GM23338 (cell line): Measurements from ENCODE around the gene FER. TPM values are rescaled to one million over a fixed set of nuclear protein-coding genes. Genes with fewer than 3 reads are reported as not detected.

ENCODE experiments used
- ATAC-seq: fragments of 200-7000 bp; cut with Tn5 transposase; 3 replicates; pipeline ENCODE4 v1.9.1; 2020
- DNase-seq: peaks from one replicate; pipeline ENCODE4 v3.0.0-alpha.2; 2015; ENCODE audit warnings: low spot score
- H2AFZ ChIP-seq: fragments of 200-600 bp; sonication (generic); 2 replicates; pipeline ENCODE4 v1.8.0; 2016; ENCODE audit warnings: antibody characterized with exemption, mild to moderate bottlenecking, moderate library complexity
- H3F3A ChIP-seq: fragments of 200-600 bp; sonication (generic); replicated peaks from 2 replicates; pipeline ENCODE4 v1.8.0; 2017; ENCODE audit warnings: antibody characterized with exemption, mixed run types, low read depth
- H3K27ac ChIP-seq: fragments of 200-600 bp; sonication (generic); 2 replicates; pipeline ENCODE4 v1.6.1; 2016; ENCODE audit warnings: low read depth
- H3K27me3 ChIP-seq: fragments of 200-600 bp; sonication (generic); 2 replicates; pipeline ENCODE4 v1.8.0; 2016; ENCODE audit warnings: mild to moderate bottlenecking, mixed run types, moderate library complexity; ENCODE audit not compliant: insufficient read depth
- H3K36me3 ChIP-seq: fragments of 200-600 bp; sonication (generic); 2 replicates; pipeline ENCODE4 v1.8.0; 2016; ENCODE audit warnings: mild to moderate bottlenecking; ENCODE audit not compliant: insufficient read depth
- H3K4me1 ChIP-seq: fragments of 200-600 bp; sonication (generic); 2 replicates; pipeline ENCODE4 v1.8.0; 2016; ENCODE audit warnings: mild to moderate bottlenecking, moderate library complexity; ENCODE audit not compliant: insufficient read depth
- H3K4me2 ChIP-seq: fragments of 200-600 bp; sonication (generic); 2 replicates; pipeline ENCODE4 v1.7.1; 2017; ENCODE audit warnings: mixed run types
- H3K4me3 ChIP-seq: fragments of 200-600 bp; sonication (generic); 2 replicates; pipeline ENCODE4 v1.6.1; 2016; ENCODE audit warnings: mixed run types
- H3K79me2 ChIP-seq: fragments of 200-600 bp; sonication (generic); replicated peaks from 2 replicates; pipeline ENCODE4 v1.8.0; 2017; ENCODE audit warnings: mild to moderate bottlenecking; ENCODE audit not compliant: insufficient read depth
- H3K9me2 ChIP-seq: fragments of 200-600 bp; sonication (generic); 2 replicates; pipeline ENCODE4 v1.8.0; 2017; ENCODE audit not compliant: insufficient read depth
- H4K20me1 ChIP-seq: fragments of 200-600 bp; sonication (generic); replicated peaks from 2 replicates; pipeline ENCODE4 v1.8.0; 2017; ENCODE audit warnings: mild to moderate bottlenecking; ENCODE audit not compliant: insufficient read depth
- H3K27ac Mint-ChIP-seq: 2 replicates; pipeline ENCODE4 v1.8.0; 2020; ENCODE audit warnings: inconsistent platforms, mild to moderate bottlenecking, moderate library complexity, mixed read lengths
- H3K27me3 Mint-ChIP-seq: 3 replicates; pipeline ENCODE4 v1.8.0; 2022; ENCODE audit warnings: low read depth, mild to moderate bottlenecking, moderate library complexity, mixed read lengths, inconsistent platforms; ENCODE audit not compliant: insufficient read depth, poor library complexity
- H3K36me3 Mint-ChIP-seq: 3 replicates; pipeline ENCODE4 v1.8.0; 2021; ENCODE audit warnings: low read depth, mild to moderate bottlenecking, inconsistent platforms, moderate library complexity, mixed read lengths
- H3K4me1 Mint-ChIP-seq: 3 replicates; pipeline ENCODE4 v1.8.0; 2020; ENCODE audit warnings: mild to moderate bottlenecking, inconsistent platforms, mixed read lengths
- H3K4me3 Mint-ChIP-seq: 3 replicates; pipeline ENCODE4 v1.8.0; 2021; ENCODE audit warnings: moderate library complexity, mild to moderate bottlenecking, inconsistent platforms, mixed read lengths
- H3K9me3 Mint-ChIP-seq: 3 replicates; pipeline ENCODE4 v1.8.0; 2020; ENCODE audit warnings: moderate library complexity, mild to moderate bottlenecking, inconsistent platforms, mixed read lengths
- CREB1 ChIP-seq: fragments of 250-450 bp; sonication (Bioruptor Pico); IDR thresholded peaks from 2 replicates; pipeline ENCODE4 v1.5.0; 2020; ENCODE audit warnings: low read depth, mild to moderate bottlenecking, moderate library complexity
- CTCF ChIP-seq, 2 experiments: fragments of 200-600 bp in 1 of 2; sonication (generic) in 1 of 2; conservative IDR thresholded peaks; 2 replicates each; pipeline versions ENCODE4 v1.5.1 to v1.6.1; 2016 to 2017; ENCODE audit warnings: antibody characterized with exemption in 2 of 2, low read depth in 2 of 2, mild to moderate bottlenecking in 2 of 2, moderate library complexity in 1 of 2
- ETS1 ChIP-seq: IDR thresholded peaks from 2 replicates; pipeline ENCODE4 v1.6.1; 2016; ENCODE audit warnings: antibody characterized with exemption
- EZH2 ChIP-seq: fragments of 200-600 bp; sonication (generic); IDR thresholded peaks from one replicate; pipeline ENCODE4 v1.8.0; 2017; ENCODE audit warnings: antibody characterized with exemption, mild to moderate bottlenecking, low read depth; ENCODE audit not compliant: unreplicated experiment
- EZH2phosphoT487 ChIP-seq: fragments of 200-600 bp; sonication (generic); IDR thresholded peaks from one replicate; pipeline ENCODE4 v1.8.1; 2018; ENCODE audit warnings: antibody characterized with exemption; ENCODE audit not compliant: unreplicated experiment
- JUNB ChIP-seq: IDR thresholded peaks from one replicate; pipeline ENCODE4 v1.6.1; 2016; ENCODE audit warnings: antibody characterized with exemption; ENCODE audit not compliant: unreplicated experiment
- NANOG ChIP-seq: IDR thresholded peaks from 2 replicates; pipeline ENCODE4 v1.6.1; 2016; ENCODE audit warnings: antibody characterized with exemption, borderline replicate concordance
- POLR2AphosphoS5 ChIP-seq: IDR thresholded peaks from 2 replicates; pipeline ENCODE4 v1.6.1; 2016; ENCODE audit warnings: antibody characterized with exemption, low read depth
- REST ChIP-seq: IDR thresholded peaks from one replicate; pipeline ENCODE4 v1.6.1; 2018; ENCODE audit warnings: antibody characterized with exemption; ENCODE audit not compliant: unreplicated experiment
- STAT1 ChIP-seq: IDR thresholded peaks from one replicate; pipeline ENCODE4 v1.6.1; 2016; ENCODE audit warnings: antibody characterized with exemption; ENCODE audit not compliant: unreplicated experiment
- ZNF114 ChIP-seq: fragments of 250-450 bp; sonication (Bioruptor Pico); IDR thresholded peaks from 2 replicates; pipeline ENCODE4 v1.5.0; 2020; ENCODE audit warnings: mild to moderate bottlenecking, moderate library complexity
- ZNF331 ChIP-seq: fragments of 250-450 bp; sonication (Bioruptor Pico); IDR thresholded peaks from 2 replicates; pipeline ENCODE4 v1.5.0; 2020; ENCODE audit warnings: low read depth, mild to moderate bottlenecking, moderate library complexity
- ZNF462 ChIP-seq: fragments of 250-450 bp; sonication (Bioruptor Pico); IDR thresholded peaks from 2 replicates; pipeline ENCODE4 v1.5.0; 2020; ENCODE audit warnings: mild to moderate bottlenecking, moderate library complexity
- polyA plus RNA-seq: library from polyadenylated mRNA; unstranded; fragments of >200 nt; fragmentation: Nextera tagmentation; extraction: Ambion mirVana; gene quantifications from 2 replicates; pipeline ENCODE4 v1.2.1, GENCODE V29; 2016
- total RNA-seq: library from RNA; depleted of rRNA; stranded (reverse); fragments of >200 nt; shearing (Covaris generic); gene quantifications from 2 replicates; pipeline ENCODE4 v1.2.3, GENCODE V29; 2014

The FER gene
- total and polyA plus RNA-seq, 2 experiments from 2014 or later: 17.4 to 34.8 TPM

- ATAC-seq: no peak
- Histone ChIP-seq H3F3A (no peaks in the 10 kb centered on the region), H3K27ac (no peak overlapping the region), H3K4me2 (no peak overlapping the region), H3K36me3 (peaks cover 5% of the 10 kb centered on the region; the same call in 1 of the 2 replicates), H3K79me2 (peaks cover 17% of the 10 kb centered on the region), H2AFZ (no peak overlapping the region), H3K9me2 (no peaks in the 10 kb centered on the region; the same call in 1 of the 2 replicates), H3K4me1 (0 out of 2 replicates have a peak, but pooled peaks cover 11% of the 10 kb centered on the region), H3K4me3 (no peak overlapping the region), H4K20me1 (no peaks in the 10 kb centered on the region), H3K27me3 (no peaks in the 10 kb centered on the region)
- Mint-ChIP-seq H3K4me1 (peaks cover 7% of the 10 kb centered on the region), H3K9me3 (peaks cover 39% of the 10 kb centered on the region), H3K36me3 (peaks cover 60% of the 10 kb centered on the region), H3K27me3 (peaks cover 6% of the 10 kb centered on the region), H3K27ac (no peak overlapping the region), H3K4me3 (no peak overlapping the region)
- no peak for TF ChIP-seq EZH2
- TF ChIP-seq POLR2AphosphoS5: no peak
- TF ChIP-seq ETS1: no peak
- no peak for TF ChIP-seq REST
- TF ChIP-seq ZNF114 (CRISPR knock-in tag): no peak
- no peak for TF ChIP-seq EZH2phosphoT487
- TF ChIP-seq NANOG: no peak
- TF ChIP-seq ZNF462 (CRISPR knock-in tag): no peak
- TF ChIP-seq STAT1: no peak
- TF ChIP-seq ZNF331 (CRISPR knock-in tag): no peak
- no peak for TF ChIP-seq CTCF (conservative IDR thresholded peaks at IDR 0.05; ENCODE audit: low read depth in 2 of 2)
- TF ChIP-seq JUNB: no peak
- TF ChIP-seq CREB1 (CRISPR knock-in tag): no peak
- DNase-seq: no peak
These were observed 54.1 kb downstream of the FER start for GRCh38 chr5:108801776-108802175.
